ENCODE measurements around the gene RORC.

- TF ChIP-seq CTCF (IDR thresholded peaks at IDR 0.05), result no peak
- no peak for TF ChIP-seq POLR2A (IDR thresholded peaks at IDR 0.05)
- no peak for TF ChIP-seq EP300 (IDR thresholded peaks at IDR 0.05)
- TF ChIP-seq POLR2AphosphoS5 (IDR thresholded peaks at IDR 0.05), result no peak
These were observed 26.6 kb upstream of the RORC start for GRCh38 chr1:151858030-151858746.

Data from stomach (tissue), 4 donors.